K562 (cell line): ENCODE measurements around the gene USP49. TPM values are rescaled to one million over a fixed set of nuclear protein-coding genes. Genes with fewer than 3 reads are reported as not detected.
A peak's percentile ranks its signal among the peaks of the same experiment; 100 is the strongest.

ENCODE experiments used
- ATF2 ChIP-seq: sonication (generic); formaldehyde crosslinking; IDR thresholded peaks from 2 replicates; pipeline ENCODE4 v1.8.1; 2022; ENCODE audit warnings: missing genetic modification reagents
- FOXJ3 ChIP-seq: sonication (generic); formaldehyde crosslinking; IDR thresholded peaks from 2 replicates; pipeline ENCODE4 v1.4.0; 2020; ENCODE audit warnings: mild to moderate bottlenecking, missing genetic modification reagents
- KDM5B ChIP-seq: fragments of 200-600 bp; sonication (generic); IDR thresholded peaks from 2 replicates; pipeline ENCODE4 v1.6.1; 2012; ENCODE audit warnings: low read depth, mild to moderate bottlenecking, moderate library complexity, low read length, control low read depth, inconsistent platforms; ENCODE audit not compliant: insufficient replicate concordance
- NCOR1 ChIP-seq: fragments of 450-650 bp; IDR thresholded peaks from 2 replicates; pipeline ENCODE4 v1.6.1; 2016; ENCODE audit warnings: mild to moderate bottlenecking, moderate library complexity
- NELFE ChIP-seq: IDR thresholded peaks from 2 replicates; pipeline ENCODE4 v1.6.1; 2011; ENCODE audit warnings: mild to moderate bottlenecking; ENCODE audit not compliant: insufficient read depth, insufficient read length
- PCBP2 ChIP-seq: fragments of 200-400 bp; formaldehyde crosslinking; IDR thresholded peaks from 2 replicates; pipeline ENCODE4 v1.6.1; 2018; ENCODE audit warnings: low read length, low read depth, mild to moderate bottlenecking, moderate library complexity; ENCODE audit not compliant: poor library complexity, severe bottlenecking
- PHF21A ChIP-seq: fragments of 450-650 bp; IDR thresholded peaks from 2 replicates; pipeline ENCODE4 v1.6.1; 2017; ENCODE audit warnings: low read depth, borderline replicate concordance
- POLR2B ChIP-seq: fragments of 450-650 bp; IDR thresholded peaks from 2 replicates; pipeline ENCODE4 v1.6.1; 2018; ENCODE audit warnings: low read depth; ENCODE audit not compliant: partially characterized antibody
- PTBP1 ChIP-seq: fragments of 200-400 bp; formaldehyde crosslinking; IDR thresholded peaks from 2 replicates; pipeline ENCODE4 v1.6.1; 2017; ENCODE audit warnings: low read depth, low read length
- TEAD2 ChIP-seq: fragments of 450-650 bp; IDR thresholded peaks from 2 replicates; pipeline ENCODE4 v1.6.1; 2016; ENCODE audit warnings: missing genetic modification characterization, control low read depth, missing compliant biosample characterization
- ZBED1 ChIP-seq: IDR thresholded peaks from 2 replicates; pipeline ENCODE4 v1.6.1; 2014
- ZNF217 ChIP-seq: sonication (generic); formaldehyde crosslinking; IDR thresholded peaks from 2 replicates; pipeline ENCODE4 v1.8.0; 2022; ENCODE audit warnings: mild to moderate bottlenecking, missing genetic modification reagents
- ZNF316 ChIP-seq: fragments of 450-650 bp; IDR thresholded peaks from 2 replicates; pipeline ENCODE4 v1.6.1; 2016
- polyA plus RNA-seq, 8 experiments: library from polyadenylated mRNA; depleted of rRNA in 4 of 8; stranded (reverse) in 5 of 8; unstranded in 3 of 8; fragments of >200 nt; fragmentation: Nextera tagmentation in 2 of 8; fragmentation: Illumina TruSeq in 1 of 8; extraction: Ambion mirVana in 2 of 8; extraction: Trizol in 1 of 8; gene quantifications; 2 replicates each; pipeline versions ENCODE4 v1.2.1 to v1.2.3, GENCODE V29; 2011 to 2014; ENCODE audit warnings: inconsistent platforms in 1 of 8, missing spikeins in 1 of 8
- total RNA-seq, 7 experiments: library from RNA; depleted of rRNA in 6 of 7; stranded (reverse); fragments of >200 nt in 6 of 7; fragmentation: Illumina TruSeq in 2 of 7; extraction: Trizol in 2 of 7; gene quantifications; 2 replicates each; pipeline versions ENCODE4 v1.2.1 to v1.2.3, GENCODE V29; 2011 to 2021; ENCODE audit warnings: low replicate concordance in 1 of 7
- TF ChIP-seq, protein P1 (sequence below): fragments of 250-450 bp; sonication (Bioruptor Pico); IDR thresholded peaks from 2 replicates; pipeline ENCODE4 v1.4.0; 2020; ENCODE audit warnings: mild to moderate bottlenecking, moderate library complexity
- TF ChIP-seq, protein P2 (sequence below): fragments of 450-650 bp; IDR thresholded peaks from 2 replicates; pipeline ENCODE4 v1.6.1; 2016; ENCODE audit warnings: missing biosample characterization, missing genetic modification characterization
- TF ChIP-seq, protein P3 (sequence below): fragments of 250-450 bp; sonication (Bioruptor Pico); IDR thresholded peaks from 2 replicates; pipeline ENCODE4 v1.8.0; 2022; ENCODE audit warnings: inconsistent platforms, mild to moderate bottlenecking, moderate library complexity, borderline replicate concordance
- TF ChIP-seq, protein P4 (sequence below): fragments of 450-650 bp; formaldehyde crosslinking; IDR thresholded peaks from 2 replicates; pipeline ENCODE4 v1.4.0; 2020; ENCODE audit warnings: mild to moderate bottlenecking, mixed read lengths

The USP49 gene
- total and polyA plus RNA-seq, 9 of the 15 experiments (the other 6 are each of a cell fraction or from before 2014, with no cell fraction given), result 1.0 to 9.9 (median 6.5) TPM

GRCh38 chr6:41787219-41787917 is 107.8 kb downstream of the USP49 start, which contains the start of gene TOMM6 (continued):
- TF ChIP-seq, protein P1, sequence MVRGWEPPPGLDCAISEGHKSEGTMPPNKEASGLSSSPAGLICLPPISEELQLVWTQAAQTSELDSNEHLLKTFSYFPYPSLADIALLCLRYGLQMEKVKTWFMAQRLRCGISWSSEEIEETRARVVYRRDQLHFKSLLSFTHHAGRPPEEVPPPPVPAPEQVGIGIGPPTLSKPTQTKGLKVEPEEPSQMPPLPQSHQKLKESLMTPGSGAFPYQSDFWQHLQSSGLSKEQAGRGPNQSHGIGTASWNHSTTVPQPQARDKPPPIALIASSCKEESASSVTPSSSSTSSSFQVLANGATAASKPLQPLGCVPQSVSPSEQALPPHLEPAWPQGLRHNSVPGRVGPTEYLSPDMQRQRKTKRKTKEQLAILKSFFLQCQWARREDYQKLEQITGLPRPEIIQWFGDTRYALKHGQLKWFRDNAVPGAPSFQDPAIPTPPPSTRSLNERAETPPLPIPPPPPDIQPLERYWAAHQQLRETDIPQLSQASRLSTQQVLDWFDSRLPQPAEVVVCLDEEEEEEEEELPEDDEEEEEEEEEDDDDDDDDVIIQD (CRISPR knock-in tag), result no peak
- peak; percentile 13; the same call in 1 of the 2 replicates for TF ChIP-seq PHF21A
- no peak for TF ChIP-seq ZNF217 (CRISPR knock-in tag)
- TF ChIP-seq, protein P2, sequence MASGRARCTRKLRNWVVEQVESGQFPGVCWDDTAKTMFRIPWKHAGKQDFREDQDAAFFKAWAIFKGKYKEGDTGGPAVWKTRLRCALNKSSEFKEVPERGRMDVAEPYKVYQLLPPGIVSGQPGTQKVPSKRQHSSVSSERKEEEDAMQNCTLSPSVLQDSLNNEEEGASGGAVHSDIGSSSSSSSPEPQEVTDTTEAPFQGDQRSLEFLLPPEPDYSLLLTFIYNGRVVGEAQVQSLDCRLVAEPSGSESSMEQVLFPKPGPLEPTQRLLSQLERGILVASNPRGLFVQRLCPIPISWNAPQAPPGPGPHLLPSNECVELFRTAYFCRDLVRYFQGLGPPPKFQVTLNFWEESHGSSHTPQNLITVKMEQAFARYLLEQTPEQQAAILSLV, result no peak
- peak; percentile 85 for TF ChIP-seq KDM5B
- no peak for TF ChIP-seq TEAD2 (tag)
- TF ChIP-seq NCOR1, result peak; percentile 43
- TF ChIP-seq ZBED1, result peak; percentile 89
- no peak for TF ChIP-seq FOXJ3
- TF ChIP-seq, protein P3, sequence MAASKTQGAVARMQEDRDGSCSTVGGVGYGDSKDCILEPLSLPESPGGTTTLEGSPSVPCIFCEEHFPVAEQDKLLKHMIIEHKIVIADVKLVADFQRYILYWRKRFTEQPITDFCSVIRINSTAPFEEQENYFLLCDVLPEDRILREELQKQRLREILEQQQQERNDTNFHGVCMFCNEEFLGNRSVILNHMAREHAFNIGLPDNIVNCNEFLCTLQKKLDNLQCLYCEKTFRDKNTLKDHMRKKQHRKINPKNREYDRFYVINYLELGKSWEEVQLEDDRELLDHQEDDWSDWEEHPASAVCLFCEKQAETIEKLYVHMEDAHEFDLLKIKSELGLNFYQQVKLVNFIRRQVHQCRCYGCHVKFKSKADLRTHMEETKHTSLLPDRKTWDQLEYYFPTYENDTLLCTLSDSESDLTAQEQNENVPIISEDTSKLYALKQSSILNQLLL, result no peak
- 0 out of 2 replicates have a peak, but pooled peaks have one; percentile 54 for TF ChIP-seq PTBP1
- TF ChIP-seq PCBP2, result no peak
- TF ChIP-seq NELFE, result no peak
- TF ChIP-seq ATF2 (CRISPR knock-in tag), result no peak
- no peak for TF ChIP-seq ZNF316
- peak; percentile 93 for TF ChIP-seq POLR2B
- TF ChIP-seq, protein P4, sequence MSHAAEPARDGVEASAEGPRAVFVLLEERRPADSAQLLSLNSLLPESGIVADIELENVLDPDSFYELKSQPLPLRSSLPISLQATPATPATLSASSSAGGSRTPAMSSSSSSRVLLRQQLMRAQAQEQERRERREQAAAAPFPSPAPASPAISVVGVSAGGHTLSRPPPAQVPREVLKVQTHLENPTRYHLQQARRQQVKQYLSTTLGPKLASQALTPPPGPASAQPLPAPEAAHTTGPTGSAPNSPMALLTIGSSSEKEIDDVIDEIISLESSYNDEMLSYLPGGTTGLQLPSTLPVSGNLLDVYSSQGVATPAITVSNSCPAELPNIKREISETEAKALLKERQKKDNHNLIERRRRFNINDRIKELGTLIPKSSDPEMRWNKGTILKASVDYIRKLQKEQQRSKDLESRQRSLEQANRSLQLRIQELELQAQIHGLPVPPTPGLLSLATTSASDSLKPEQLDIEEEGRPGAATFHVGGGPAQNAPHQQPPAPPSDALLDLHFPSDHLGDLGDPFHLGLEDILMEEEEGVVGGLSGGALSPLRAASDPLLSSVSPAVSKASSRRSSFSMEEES, result no peak
